Panc1 (cell line): ENCODE measurements around the gene UNKL.

ENCODE experiments used
- CTCF ChIP-seq: fragments of 450-650 bp; IDR thresholded peaks from 2 replicates; pipeline ENCODE4 v1.5.1; 2017; ENCODE audit warnings: mild to moderate bottlenecking
- POLR2AphosphoS5 ChIP-seq: IDR thresholded peaks from 2 replicates; pipeline ENCODE4 v1.6.1; 2012; ENCODE audit warnings: mild to moderate bottlenecking, low read depth, low read length, moderate library complexity

GRCh38 chr16:1320658-1321240 lies 93.8 kb downstream of the UNKL start:
- no peak for TF ChIP-seq POLR2AphosphoS5
- TF ChIP-seq CTCF = no peak
